SK-N-SH (cell line): ENCODE measurements around the gene FABP2. TPM values are rescaled to one million over a fixed set of nuclear protein-coding genes. Genes with fewer than 3 reads are reported as not detected.
"Not testable (repeated sequence)": the region's sequence is repeated elsewhere in the genome, so short reads cannot be mapped to it uniquely, and the experiment has no call there.

Experiments
- CTCF ChIA-PET: fragments of 300-600, 350-600 bp; formaldehyde crosslinking; extraction: SDS; loops from one replicate; lab custom pipeline; 2021; lab: Yijun Ruan, JAX
- POLR2A ChIA-PET: fragments of 350-600 bp; sonication (Branson Sonifier 250); formaldehyde crosslinking; extraction: SDS; loops from one replicate; lab custom pipeline; 2020; ENCODE audit warnings: antibody characterized with exemption, inconsistent platforms; lab: Yijun Ruan, JAX
- DNase-seq: peaks from one replicate; pipeline ENCODE4 v3.0.0; 2012
- H2AFZ ChIP-seq: fragments of 200-600 bp; sonication (generic); 2 replicates; pipeline ENCODE4 v1.8.1; 2016; ENCODE audit warnings: antibody characterized with exemption, mild to moderate bottlenecking, low read depth
- H3F3A ChIP-seq: fragments of 200-600 bp; sonication (generic); replicated peaks from 2 replicates; pipeline ENCODE3; 2016; ENCODE audit warnings: antibody characterized with exemption, mild to moderate bottlenecking; ENCODE audit not compliant: insufficient read depth
- H3K27ac ChIP-seq, 2 experiments: fragments of 200-500 bp in 1 of 2; fragments of 200-600 bp in 1 of 2; sonication (Bioruptor generic) in 1 of 2; sonication (generic), shearing (Covaris generic) in 1 of 2; 2 replicates each; pipeline versions ENCODE4 v1.5.1 to v1.6.1; 2014 to 2016; ENCODE audit warnings: low read depth in 2 of 2, inconsistent platforms in 1 of 2, low read length in 1 of 2, mild to moderate bottlenecking in 1 of 2, mixed read lengths in 1 of 2
- H3K27me3 ChIP-seq: fragments of 200-600 bp; sonication (generic), shearing (Covaris generic); 2 replicates; pipeline ENCODE4 v1.6.1; 2016; ENCODE audit warnings: mixed run types; ENCODE audit not compliant: insufficient read depth
- H3K36me3 ChIP-seq, 2 experiments: fragments of 200-500 bp in 1 of 2; fragments of 200-600 bp in 1 of 2; sonication (Bioruptor generic) in 1 of 2; sonication (generic) in 1 of 2; replicated peaks in 1 of 2; 2 replicates each; pipeline versions ENCODE3 to v1.5.1; 2014 to 2016; ENCODE audit warnings: low read length in 1 of 2, mild to moderate bottlenecking in 1 of 2; ENCODE audit not compliant: insufficient read depth in 2 of 2, control insufficient read depth in 1 of 2
- H3K4me1 ChIP-seq, 2 experiments: fragments of 200-500 bp in 1 of 2; fragments of 200-600 bp in 1 of 2; sonication (Bioruptor generic) in 1 of 2; sonication (generic), shearing (Covaris generic) in 1 of 2; 2 replicates each; pipeline versions ENCODE4 v1.5.1 to v1.6.1; 2014 to 2016; ENCODE audit warnings: low read depth in 1 of 2, low read length in 1 of 2, mixed run types in 1 of 2; ENCODE audit not compliant: insufficient read depth in 2 of 2, control insufficient read depth in 1 of 2
- H3K4me2 ChIP-seq: fragments of 200-600 bp; sonication (generic), shearing (Covaris generic); 2 replicates; pipeline ENCODE4 v1.6.1; 2017; ENCODE audit warnings: mixed run types
- H3K4me3 ChIP-seq, 2 experiments: fragments of 200-500 bp in 1 of 2; fragments of 200-600 bp in 1 of 2; sonication (Bioruptor generic) in 1 of 2; sonication (generic), shearing (Covaris generic) in 1 of 2; 2 replicates each; pipeline versions ENCODE4 v1.5.1 to v1.8.1; 2014 to 2016; ENCODE audit warnings: low read depth in 2 of 2, inconsistent platforms in 1 of 2, low read length in 1 of 2, mild to moderate bottlenecking in 1 of 2, mixed read lengths in 1 of 2, moderate library complexity in 1 of 2
- H3K79me2 ChIP-seq: fragments of 200-600 bp; sonication (generic); 2 replicates; pipeline ENCODE4 v1.8.1; 2017; ENCODE audit warnings: mild to moderate bottlenecking; ENCODE audit not compliant: insufficient read depth
- H3K9ac ChIP-seq: fragments of 200-600 bp; sonication (generic); 2 replicates; pipeline ENCODE4 v1.6.1; 2017; ENCODE audit warnings: mixed run types
- H3K9me2 ChIP-seq: fragments of 200-600 bp; sonication (generic); 2 replicates; pipeline ENCODE4 v1.6.1; 2017; ENCODE audit warnings: mixed run types
- H3K9me3 ChIP-seq: fragments of 200-600 bp; sonication (generic); 2 replicates; pipeline ENCODE4 v1.6.1; 2017; ENCODE audit warnings: mixed run types, mild to moderate bottlenecking, moderate library complexity
- H4K20me1 ChIP-seq: fragments of 200-600 bp; sonication (generic); 2 replicates; pipeline ENCODE4 v1.6.1; 2017; ENCODE audit warnings: mild to moderate bottlenecking, mixed run types; ENCODE audit not compliant: insufficient read depth
- EP300 ChIP-seq, 2 experiments: IDR thresholded peaks; 2 replicates each; pipeline versions ENCODE4 v1.4.0 to v1.6.1; 2012; ENCODE audit warnings: borderline replicate concordance in 1 of 2, low read depth in 1 of 2, low read length in 1 of 2
- FOXM1 ChIP-seq: IDR thresholded peaks from 2 replicates; pipeline ENCODE4 v1.4.0; 2012; ENCODE audit warnings: low read depth, mild to moderate bottlenecking
- MEF2A ChIP-seq: IDR thresholded peaks from 2 replicates; pipeline ENCODE4 v1.4.0; 2012; ENCODE audit warnings: low read depth, borderline replicate concordance
- MXI1 ChIP-seq: IDR thresholded peaks from 2 replicates; pipeline ENCODE4 v1.6.1; 2012; ENCODE audit warnings: mild to moderate bottlenecking, low read depth, low read length, improper control_type of control experiment
- NFIC ChIP-seq: IDR thresholded peaks from 2 replicates; pipeline ENCODE4 v1.4.0; 2012; ENCODE audit warnings: borderline replicate concordance
- NRF1 ChIP-seq: IDR thresholded peaks from 2 replicates; pipeline ENCODE4 v1.6.1; 2012; ENCODE audit warnings: low read depth, mild to moderate bottlenecking, low read length
- RAD21 ChIP-seq: IDR thresholded peaks from 2 replicates; pipeline ENCODE4 v1.6.1; 2012; ENCODE audit warnings: mild to moderate bottlenecking, low read length
- RXRA ChIP-seq: IDR thresholded peaks from 2 replicates; pipeline ENCODE4 v1.4.0; 2012; ENCODE audit warnings: low read depth, mild to moderate bottlenecking, borderline replicate concordance
- SIN3A ChIP-seq: IDR thresholded peaks from 2 replicates; pipeline ENCODE4 v1.6.1; 2012; ENCODE audit warnings: low read depth, mild to moderate bottlenecking, low read length, moderate library complexity, borderline replicate concordance
- SMC3 ChIP-seq: IDR thresholded peaks from 2 replicates; pipeline ENCODE4 v1.6.1; 2012; ENCODE audit warnings: low read depth, low read length, improper control_type of control experiment
- TEAD4 ChIP-seq: IDR thresholded peaks from 2 replicates; pipeline ENCODE4 v1.4.0; 2012; ENCODE audit warnings: mild to moderate bottlenecking, borderline replicate concordance; ENCODE audit not compliant: insufficient read depth
- WGBS: methylation state at CpG from one replicate; pipeline ENCODE4 v1.1.6; 2017; ENCODE audit warnings: low lambda C conversion rate; 5-methylcytosine and 5-hydroxymethylcytosine counted together
- polyA plus RNA-seq, 3 experiments: library from polyadenylated mRNA; depleted of rRNA; stranded (reverse); fragments of >200 nt; gene quantifications; 2 replicates each; pipeline ENCODE4 v1.2.3, GENCODE V29; 2012
- TF ChIP-seq, protein P1 (sequence below): IDR thresholded peaks from 2 replicates; pipeline ENCODE4 v1.4.0; 2012; ENCODE audit warnings: low read depth, borderline replicate concordance
- TF ChIP-seq, protein P2 (sequence below): IDR thresholded peaks from 2 replicates; pipeline ENCODE4 v1.4.0; 2012; ENCODE audit warnings: low read depth

Gene FABP2
- polyA plus RNA-seq, 1 of the 3 experiments (the other 2 are of a cell fraction), result not detected

DNA sequence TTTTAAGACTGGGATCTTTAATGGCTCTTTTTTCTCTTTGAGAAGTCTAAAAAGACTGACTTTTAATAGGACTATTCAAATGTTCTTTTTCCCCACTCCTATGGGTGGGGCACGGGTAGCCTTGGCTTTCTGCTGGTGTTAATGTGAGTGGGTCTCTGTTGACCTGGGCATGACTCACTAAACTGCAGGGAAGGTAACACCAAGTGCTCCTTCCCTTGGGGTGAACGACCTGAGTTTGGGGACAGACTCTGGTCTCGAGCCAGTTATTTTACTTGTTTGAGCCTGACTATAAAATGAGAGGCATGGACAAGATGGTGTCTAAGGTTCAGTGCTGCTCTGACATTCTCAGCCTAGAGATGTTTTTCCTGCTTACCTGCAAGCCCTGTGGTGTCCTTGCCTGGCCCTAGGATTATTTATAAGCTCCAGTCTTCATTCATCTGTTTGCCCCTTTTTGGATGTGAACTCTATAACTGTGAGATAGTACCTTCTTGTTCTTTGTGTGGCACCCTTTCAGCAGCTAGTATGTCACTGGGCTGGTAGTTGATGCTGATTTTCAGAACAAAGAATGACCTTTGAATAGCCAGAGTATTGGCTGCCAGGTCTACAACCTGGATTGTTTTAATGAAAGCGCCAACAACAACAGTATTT lies 14.5 kb upstream of the FABP2 start:
- H3F3A ChIP-seq, H3K4me2 ChIP-seq, H3K36me3 ChIP-seq, H3K4me3 ChIP-seq, H3K4me1 ChIP-seq, POLR2A ChIA-PET, H3K9me2 ChIP-seq, H3K9me3 ChIP-seq, H3K79me2 ChIP-seq, H3K9ac ChIP-seq, H3K27ac ChIP-seq, CTCF ChIA-PET, H4K20me1 ChIP-seq, H2AFZ ChIP-seq, DNase-seq, H3K27me3 ChIP-seq: not testable (repeated sequence)
- 89% methylated on average over 3 of the region's 4 CpGs for WGBS

DNA sequence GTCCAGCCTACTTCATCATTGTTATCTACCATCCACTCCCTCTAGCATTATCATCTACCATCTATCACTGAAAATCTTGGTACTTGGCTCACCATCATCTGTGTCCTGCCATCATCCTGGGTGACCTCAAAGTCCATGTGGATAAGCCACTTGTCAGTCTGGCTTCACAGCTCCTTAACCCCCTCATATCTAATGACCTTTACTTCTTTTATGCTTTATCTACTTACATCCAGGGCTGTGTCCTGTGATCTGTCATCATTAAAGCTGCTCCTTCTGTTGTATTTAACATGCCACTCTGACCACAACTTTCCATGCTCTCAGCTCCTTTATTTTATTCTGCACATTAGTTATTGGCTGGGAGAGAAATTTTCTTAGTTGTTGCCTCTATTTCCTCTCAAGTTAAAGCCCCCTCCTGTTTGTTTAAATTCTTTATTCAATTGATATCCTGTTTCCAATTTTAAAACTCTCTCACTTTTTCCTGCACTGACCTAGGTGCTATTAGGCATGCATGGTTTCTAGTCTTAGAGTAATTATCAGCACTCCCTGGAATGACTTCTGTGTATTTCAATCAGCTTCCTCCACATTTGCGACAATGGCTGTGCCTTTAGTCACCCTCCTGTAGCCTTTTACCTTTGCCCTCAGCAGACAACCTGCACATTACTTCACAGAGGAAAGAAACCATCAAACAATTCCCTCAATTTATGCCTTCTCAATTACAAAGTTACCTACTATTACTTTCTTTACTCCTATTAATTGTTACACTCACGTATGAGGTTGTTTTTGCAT lies 8.1 kb upstream of the FABP2 start:
- H3K27me3 ChIP-seq, result no peaks in the 10 kb centered on the region
- H3K36me3 ChIP-seq, result no peaks in the 10 kb centered on the region
- no peaks in the 10 kb centered on the region for H3K4me1 ChIP-seq
- no peak overlapping the region for H3K9ac ChIP-seq
- H3K9me2 ChIP-seq, result no peaks in the 10 kb centered on the region
- ChIA-PET CTCF (no interaction called here), POLR2A (no interaction called here)
- no peaks in the 10 kb centered on the region for H3F3A ChIP-seq
- WGBS, result 47% methylated on average over 2 of the region's 2 CpGs
- no peak overlapping the region for H2AFZ ChIP-seq
- no peak overlapping the region for H3K27ac ChIP-seq
- no peaks in the 10 kb centered on the region for H3K79me2 ChIP-seq
- H3K4me2 ChIP-seq, result no peak overlapping the region
- H3K4me3 ChIP-seq, result no peak overlapping the region
- TF ChIP-seq RAD21, result no peak
- TF ChIP-seq SMC3, result no peak
- TF ChIP-seq, protein P1, sequence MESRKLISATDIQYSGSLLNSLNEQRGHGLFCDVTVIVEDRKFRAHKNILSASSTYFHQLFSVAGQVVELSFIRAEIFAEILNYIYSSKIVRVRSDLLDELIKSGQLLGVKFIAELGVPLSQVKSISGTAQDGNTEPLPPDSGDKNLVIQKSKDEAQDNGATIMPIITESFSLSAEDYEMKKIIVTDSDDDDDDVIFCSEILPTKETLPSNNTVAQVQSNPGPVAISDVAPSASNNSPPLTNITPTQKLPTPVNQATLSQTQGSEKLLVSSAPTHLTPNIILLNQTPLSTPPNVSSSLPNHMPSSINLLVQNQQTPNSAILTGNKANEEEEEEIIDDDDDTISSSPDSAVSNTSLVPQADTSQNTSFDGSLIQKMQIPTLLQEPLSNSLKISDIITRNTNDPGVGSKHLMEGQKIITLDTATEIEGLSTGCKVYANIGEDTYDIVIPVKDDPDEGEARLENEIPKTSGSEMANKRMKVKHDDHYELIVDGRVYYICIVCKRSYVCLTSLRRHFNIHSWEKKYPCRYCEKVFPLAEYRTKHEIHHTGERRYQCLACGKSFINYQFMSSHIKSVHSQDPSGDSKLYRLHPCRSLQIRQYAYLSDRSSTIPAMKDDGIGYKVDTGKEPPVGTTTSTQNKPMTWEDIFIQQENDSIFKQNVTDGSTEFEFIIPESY, result no peak
- TF ChIP-seq TEAD4, result no peak
- TF ChIP-seq RXRA, result no peak
- no peak for TF ChIP-seq NRF1
- no peak for DNase-seq
- no peaks in the 10 kb centered on the region for H4K20me1 ChIP-seq
- H3K9me3 ChIP-seq, result no peaks in the 10 kb centered on the region

DNA sequence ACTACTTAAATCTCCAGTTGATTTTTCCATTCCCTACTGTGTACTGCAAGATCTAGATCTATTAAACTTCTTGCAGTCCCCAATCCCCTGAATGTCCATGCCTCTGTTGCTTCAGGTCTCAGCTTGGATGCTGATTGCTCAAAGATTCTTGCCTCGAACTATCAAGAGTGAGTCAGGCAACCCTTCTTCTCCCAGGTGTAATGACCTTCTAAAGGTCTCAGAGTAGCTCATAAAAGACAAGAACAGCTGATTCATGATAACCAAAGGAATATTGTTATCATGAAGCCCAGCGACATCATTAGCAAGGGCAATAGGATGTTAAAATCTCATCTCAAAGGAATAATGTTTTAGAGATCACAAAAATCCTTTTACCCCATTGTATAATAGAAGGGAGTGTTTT lies 6.8 kb upstream of the FABP2 start:
- no peak overlapping the region for H3K4me3 ChIP-seq
- no peaks in the 10 kb centered on the region for H3K9me2 ChIP-seq
- H3K4me1 ChIP-seq, result no peaks in the 10 kb centered on the region
- H3K27ac ChIP-seq, result no peak overlapping the region
- POLR2A ChIA-PET, result no interaction called here
- CTCF ChIA-PET, result interaction anchor here (1.3 kb wide), 1 partner anchor 11 kb away, joined by 3 read pairs; no protein-coding TSS in a partner anchor
- H3K4me2 ChIP-seq, result no peak overlapping the region
- H2AFZ ChIP-seq, result no peak overlapping the region
- H4K20me1 ChIP-seq, result no peaks in the 10 kb centered on the region
- H3F3A ChIP-seq, result no peaks in the 10 kb centered on the region
- no peak for DNase-seq
- no peaks in the 10 kb centered on the region for H3K27me3 ChIP-seq
- WGBS, result 44% methylated on average over 2 of the region's 2 CpGs
- no peaks in the 10 kb centered on the region for H3K79me2 ChIP-seq
- H3K9ac ChIP-seq, result no peak overlapping the region
- H3K36me3 ChIP-seq, result no peaks in the 10 kb centered on the region
- no peaks in the 10 kb centered on the region for H3K9me3 ChIP-seq
- TF ChIP-seq, protein P2, sequence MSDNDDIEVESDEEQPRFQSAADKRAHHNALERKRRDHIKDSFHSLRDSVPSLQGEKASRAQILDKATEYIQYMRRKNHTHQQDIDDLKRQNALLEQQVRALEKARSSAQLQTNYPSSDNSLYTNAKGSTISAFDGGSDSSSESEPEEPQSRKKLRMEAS, result no peak
- TF ChIP-seq, protein P1, result no peak
- TF ChIP-seq NFIC (no peak), MEF2A (no peak), MXI1 (no peak), EP300 (IDR thresholded peaks at IDR 0.05; ENCODE audit: borderline replicate concordance in 1 of 2, low read depth in 1 of 2, low read length in 1 of 2) (no peak), SIN3A (no peak), TEAD4 (no peak), FOXM1 (no peak)
